Psoas muscle (tissue), 8 donors: ENCODE results near the gene CFAP100. TPM values are rescaled to one million over a fixed set of nuclear protein-coding genes. Genes with fewer than 3 reads are reported as not detected.

Experiments
- ATAC-seq, 4 donors: fragments of 200-7000 bp; cut with Tn5 transposase; one replicate each; pipeline ENCODE4 v1.9.1; 2020; ENCODE audit warnings: moderate library complexity in 3 of 4, mild to moderate bottlenecking in 2 of 4
- DNase-seq, 2 donors: peaks; one replicate each; pipeline ENCODE4 v3.0.0-alpha.2; 2020
- H3K27ac ChIP-seq: fragments of 200-600 bp; one replicate; pipeline ENCODE4 v1.8.0; 2022
- H3K27me3 ChIP-seq, 3 donors: fragments of 200-600 bp in 1 of 3; one replicate each; pipeline versions ENCODE4 v1.6.1 to v1.8.0; 2013 to 2022; ENCODE audit warnings: low read length in 2 of 3, mild to moderate bottlenecking in 2 of 3, moderate library complexity in 1 of 3; ENCODE audit not compliant: insufficient read depth in 3 of 3
- H3K36me3 ChIP-seq, 2 donors: fragments of 200-600 bp in 1 of 2; one replicate each; pipeline versions ENCODE4 v1.6.1 to v1.8.0; 2013 to 2022; ENCODE audit warnings: low read depth in 1 of 2, mild to moderate bottlenecking in 1 of 2, moderate library complexity in 1 of 2; ENCODE audit not compliant: insufficient read depth in 1 of 2
- H3K4me1 ChIP-seq: fragments of 200-600 bp; one replicate; pipeline ENCODE4 v1.8.0; 2022
- H3K4me3 ChIP-seq: fragments of 200-600 bp; one replicate; pipeline ENCODE4 v1.8.0; 2022; ENCODE audit warnings: mild to moderate bottlenecking
- H3K9me3 ChIP-seq: fragments of 200-600 bp; one replicate; pipeline ENCODE4 v1.8.0; 2022
- CTCF ChIP-seq: fragments of 200-600 bp; IDR thresholded peaks from one replicate; pipeline ENCODE4 v1.8.0; 2022; ENCODE audit warnings: antibody characterized with exemption
- WGBS, 3 donors: extraction: QIAGEN DNeasy Blood & Tissue Kit; methylation state at CpG; one replicate each; pipeline versions ENCODE4 v1.1.6 to v1.1.7; 2013; 5-methylcytosine and 5-hydroxymethylcytosine counted together
- intact Hi-C, 2 donors: fragments of 100-400 bp; cut with DNase I; formaldehyde crosslinking; loops; one replicate each; pipeline versions ENCODE4 v1.11.0 to v1.14.2; 2022
- polyA plus RNA-seq, 3 donors: library from polyadenylated mRNA; stranded (reverse); fragments of 200-250 nt; gene quantifications; one replicate each; pipeline ENCODE4 v1.2.3, GENCODE V29; 2013
- total RNA-seq, 4 donors: library from RNA; stranded (reverse); fragmentation: NEBNext Ultra II Directional in 2 of 4; extraction: Animal tissue kit (Norgen Biotek cat#: 25700) in 2 of 4; gene quantifications; one replicate each; pipeline versions ENCODE4 v1.2.1 to v1.2.4, GENCODE V29; 2021 to 2023
- donor health status: healthy with polysubstance abuse.
- donor health status: DM: no; HTN: no; CAD: no; lungs with moderate emphysema.
- donor health status: Bipolar disorder and iron deficiency.
- donor health status: healthy.
- donor health status: DM: yes; HTN: yes; CAD: no.
- donor health status: DM: no; HTN: no; CAD: no.
- donor health status: DM: no; HTN: no; CAD: no.
- donor health status: DM: yes; HTN: yes; CAD: no.

CFAP100 gene
- total and polyA plus RNA-seq, 7 donors, result not detected

DNA sequence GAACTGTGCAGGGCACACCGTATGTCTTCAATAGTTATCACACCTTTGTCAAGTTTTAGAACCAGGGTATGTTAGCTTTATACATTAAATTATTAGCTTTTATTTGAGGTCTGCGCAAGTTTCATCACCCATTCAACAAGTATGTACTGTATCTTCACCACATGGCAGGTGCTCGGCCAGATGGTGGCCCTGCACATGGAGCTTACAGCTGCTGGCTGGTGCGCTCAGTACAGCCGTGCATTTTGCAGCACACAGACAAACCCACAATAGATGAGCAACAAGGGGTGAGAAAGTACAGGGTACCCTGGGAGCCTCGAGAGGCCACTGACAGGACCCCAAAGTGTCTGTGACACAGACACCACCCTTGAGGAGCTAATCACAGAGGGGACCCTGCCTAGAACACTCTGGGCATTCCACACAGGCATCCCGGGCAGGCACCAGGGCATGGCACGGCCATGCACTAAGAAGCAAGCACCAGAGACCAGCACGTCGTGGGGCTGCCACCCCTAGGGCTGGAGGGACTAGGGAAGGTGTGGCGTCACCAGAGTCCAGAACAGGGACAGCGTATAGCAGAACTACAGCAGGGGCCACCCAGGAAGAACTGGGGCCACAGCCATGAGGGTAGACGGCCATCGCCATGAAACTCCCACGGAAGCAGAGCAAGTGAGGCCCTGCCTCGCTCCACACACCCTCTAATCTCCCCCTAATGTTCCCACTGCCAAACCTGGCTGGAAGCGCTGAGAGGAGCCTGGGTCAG is 53.6 kb downstream of the CFAP100 start:
- intact Hi-C loops, result no loop called here
- TF ChIP-seq CTCF, result no peak
- Histone ChIP-seq H3K27ac (no peak overlapping the region), H3K27me3 (no peaks in the 10 kb centered on the region), H3K36me3 (peaks cover 0 to 52% of the 10 kb centered on the region in 2 donors), H3K9me3 (no peaks in the 10 kb centered on the region), H3K4me1 (peaks cover 18% of the 10 kb centered on the region), H3K4me3 (no peak overlapping the region)
- no peak for ATAC-seq
- 79 to 87% (median 86%) methylated on average over 17 of the region's 17 CpGs for WGBS, 3 donors
- DNase-seq, result no peak

GRCh38 chr3:126448893-126449180 is 54.1 kb downstream of the CFAP100 start:
- peak in 1 of 2 donors; percentile 32 for DNase-seq
- Histone ChIP-seq H3K27me3 (no peaks in the 10 kb centered on the region), H3K4me1 (peaks cover 18% of the 10 kb centered on the region), H3K4me3 (no peak overlapping the region), H3K27ac (no peak overlapping the region), H3K36me3 (peaks cover 0 to 50% of the 10 kb centered on the region in 2 donors), H3K9me3 (no peaks in the 10 kb centered on the region)
- ATAC-seq, result no peak
- no peak for TF ChIP-seq CTCF
- WGBS, 3 donors, result 73 to 79% (median 78%) methylated on average over 8 of the region's 8 CpGs
- intact Hi-C loops, result no loop called here

DNA sequence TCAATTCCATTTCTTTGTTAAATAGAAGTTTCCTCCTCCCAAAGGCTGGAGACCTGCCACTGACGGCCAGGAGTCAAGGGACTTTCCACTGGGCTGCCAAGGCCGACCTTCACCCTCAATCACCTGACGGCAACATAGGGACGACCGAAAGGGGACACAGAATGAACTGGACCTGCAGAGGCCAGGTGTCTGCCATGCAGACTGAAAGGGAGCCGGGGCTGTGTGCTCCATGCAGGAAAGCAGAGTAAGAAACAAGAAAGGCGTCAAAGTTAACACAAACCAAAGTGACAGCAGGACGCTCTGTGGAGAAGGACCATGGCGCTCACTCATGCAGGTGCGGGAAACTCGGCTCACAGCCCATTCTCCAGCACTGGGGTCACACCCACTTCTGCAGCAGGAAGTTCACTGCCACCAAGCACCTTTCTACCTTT is 54.9 kb downstream of the CFAP100 start:
- TF ChIP-seq CTCF, result no peak
- 80 to 85% (median 82%) methylated on average over 11 of the region's 11 CpGs for WGBS, 3 donors
- H3K9me3 ChIP-seq, result no peaks in the 10 kb centered on the region
- intact Hi-C loops, result no loop called here
- no peak overlapping the region for H3K4me3 ChIP-seq
- DNase-seq (no peak), ATAC-seq (no peak)
- no peaks in the 10 kb centered on the region for H3K27me3 ChIP-seq
- H3K4me1 ChIP-seq, result peaks cover 23% of the 10 kb centered on the region
- no peak overlapping the region for H3K27ac ChIP-seq
- H3K36me3 ChIP-seq, result peaks cover 3 to 57% of the 10 kb centered on the region in 2 donors

DNA sequence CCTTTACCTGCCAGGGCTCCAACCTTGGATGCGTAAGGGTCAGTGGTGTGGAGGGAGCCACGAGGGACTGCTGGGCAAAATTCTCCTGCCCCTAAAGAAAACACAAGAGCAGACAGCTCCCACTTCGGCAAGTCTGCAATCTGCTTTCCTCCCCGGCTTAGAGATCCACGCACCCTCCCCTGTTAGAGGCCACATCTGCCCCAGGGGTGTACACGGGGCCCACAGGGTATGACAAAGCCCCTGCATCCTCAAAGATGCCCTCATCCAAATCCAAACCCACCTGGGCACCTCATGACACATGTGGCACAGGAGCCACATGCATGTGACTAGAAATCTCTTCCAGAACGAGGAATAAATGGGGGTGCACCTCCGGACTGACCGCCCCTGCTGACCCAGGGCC is 55.5 kb downstream of the CFAP100 start:
- Histone ChIP-seq H3K27ac (no peak overlapping the region), H3K4me1 (peaks cover 29% of the 10 kb centered on the region), H3K9me3 (no peaks in the 10 kb centered on the region), H3K36me3 (peaks cover 3 to 61% of the 10 kb centered on the region in 2 donors), H3K27me3 (no peaks in the 10 kb centered on the region), H3K4me3 (no peak overlapping the region)
- 77 to 79% (median 78%) methylated on average over 9 of the region's 9 CpGs for WGBS, 3 donors
- intact Hi-C loops, result no loop called here
- TF ChIP-seq CTCF, result no peak
- peak in 1 of 2 donors; percentile 30 for DNase-seq
- ATAC-seq, result no peak

DNA sequence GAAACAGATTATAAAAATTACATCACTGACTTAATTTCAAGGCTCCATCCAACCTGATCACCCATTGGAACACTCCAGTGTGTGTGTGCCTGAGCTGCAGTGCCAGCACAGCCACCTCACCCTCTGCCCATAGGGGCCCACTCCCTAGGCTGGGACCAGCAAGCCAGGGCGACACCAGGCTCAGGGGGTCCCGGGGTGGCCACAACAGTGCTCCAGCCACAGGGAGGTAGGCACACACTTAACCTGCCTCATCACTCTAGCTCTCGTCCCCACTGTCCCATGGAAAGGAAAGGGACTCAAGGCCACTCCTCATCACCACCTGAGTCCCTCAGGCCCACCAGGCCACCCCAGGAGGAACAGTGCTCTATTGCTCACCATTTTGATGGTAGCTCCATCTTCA is 56.0 kb downstream of the CFAP100 start:
- intact Hi-C loops, result no loop called here
- DNase-seq (peak in 1 of 2 donors; percentile 35), ATAC-seq (no peak)
- no peak overlapping the region for H3K27ac ChIP-seq
- peaks cover 3 to 66% of the 10 kb centered on the region in 2 donors for H3K36me3 ChIP-seq
- WGBS, 3 donors, result 94 to 100% (median 94%) methylated on average over 3 of the region's 3 CpGs
- H3K4me1 ChIP-seq, result peaks cover 29% of the 10 kb centered on the region
- no peak overlapping the region for H3K4me3 ChIP-seq
- H3K27me3 ChIP-seq, result no peaks in the 10 kb centered on the region
- no peaks in the 10 kb centered on the region for H3K9me3 ChIP-seq
- TF ChIP-seq CTCF, result no peak
